ENCODE measurements around the gene CST11.
A peak's percentile ranks its signal among the peaks of the same experiment; 100 is the strongest.

CST11 gene

GRCh38 chr20:23419995-23420901 lies 32.4 kb downstream of the CST11 start:
- peak; percentile 52 for DNase-seq

GRCh38 chr20:23419657-23419994 lies 33.0 kb downstream of the CST11 start:
- no peak for DNase-seq

GRCh38 chr20:23417861-23418260 lies 34.8 kb downstream of the CST11 start:
- no peak for DNase-seq

- no peak for DNase-seq
Observed at GRCh38 chr20:23415959-23416583, 36.6 kb downstream of the CST11 start.

GRCh38 chr20:23415555-23415954 lies 37.1 kb downstream of the CST11 start:
- DNase-seq: no peak

GRCh38 chr20:23414526-23415188 lies 38.0 kb downstream of the CST11 start:
- no peak for DNase-seq

- no peak for DNase-seq
Observed at GRCh38 chr20:23413862-23414422, 38.7 kb downstream of the CST11 start.

GRCh38 chr20:23412026-23412425 lies 40.6 kb downstream of the CST11 start:
- DNase-seq: no peak

- DNase-seq: no peak
Observed at GRCh38 chr20:23410916-23411695, 41.6 kb downstream of the CST11 start.

GRCh38 chr20:23409800-23410199 lies 42.9 kb downstream of the CST11 start:
- no peak for DNase-seq

GRCh38 chr20:23408957-23409356 lies 43.7 kb downstream of the CST11 start:
- DNase-seq: no peak

GRCh38 chr20:23407781-23408464 lies 44.8 kb downstream of the CST11 start:
- no peak for DNase-seq

- DNase-seq: no peak
Observed at GRCh38 chr20:23406880-23407279, 45.8 kb downstream of the CST11 start.

GRCh38 chr20:23404196-23404595 lies 48.5 kb downstream of the CST11 start:
- no peak for DNase-seq

GRCh38 chr20:23403751-23404150 lies 48.9 kb downstream of the CST11 start:
- no peak for DNase-seq

GRCh38 chr20:23401051-23401450 lies 51.6 kb downstream of the CST11 start:
- DNase-seq: no peak

Measured in retina (tissue), 1 donor.